Liver (tissue), 3 donors: ENCODE measurements around the gene FRMD4A.

Source experiments
- ATF3 ChIP-seq: IDR thresholded peaks from 2 replicates; pipeline ENCODE4 v1.6.1; 2016; ENCODE audit warnings: antibody characterized with exemption
- HNF4A ChIP-seq, 2 donors: conservative IDR thresholded peaks; 2 replicates each; pipeline ENCODE4 v1.6.1; 2016; ENCODE audit warnings: antibody characterized with exemption in 2 of 2, mild to moderate bottlenecking in 2 of 2
- JUND ChIP-seq, 2 donors: IDR thresholded peaks; 2 replicates each; pipeline ENCODE4 v1.6.1; 2016; ENCODE audit warnings: antibody characterized with exemption in 2 of 2
- MAX ChIP-seq: IDR thresholded peaks from 2 replicates; pipeline ENCODE4 v1.6.1; 2016; ENCODE audit warnings: antibody characterized with exemption
- RAD21 ChIP-seq, 2 donors: IDR thresholded peaks; 2 replicates each; pipeline ENCODE4 v1.6.1; 2016; ENCODE audit warnings: antibody characterized with exemption in 2 of 2, mild to moderate bottlenecking in 2 of 2
- RXRA ChIP-seq, 2 donors: IDR thresholded peaks; 2 replicates each; pipeline ENCODE4 v1.6.1; 2017 to 2018; ENCODE audit warnings: antibody characterized with exemption in 2 of 2, mild to moderate bottlenecking in 1 of 2
- SP1 ChIP-seq: IDR thresholded peaks from 2 replicates; pipeline ENCODE4 v1.6.1; 2018; ENCODE audit warnings: antibody characterized with exemption, mild to moderate bottlenecking
- TAF1 ChIP-seq: conservative IDR thresholded peaks from 2 replicates; pipeline ENCODE4 v1.6.1; 2016; ENCODE audit warnings: antibody characterized with exemption, mild to moderate bottlenecking
- TF ChIP-seq, protein P1 (sequence below): IDR thresholded peaks from 2 replicates; pipeline ENCODE4 v1.6.1; 2016; ENCODE audit warnings: antibody characterized with exemption
- TF ChIP-seq, protein P2 (sequence below): fragments of 150-350 bp; IDR thresholded peaks from 2 replicates; pipeline ENCODE4 v1.5.1; 2017; ENCODE audit warnings: improper control_type of control experiment, low read depth, low read length; ENCODE audit not compliant: missing input control
- donor health status: healthy.
- donor health status: healthy.

DNA sequence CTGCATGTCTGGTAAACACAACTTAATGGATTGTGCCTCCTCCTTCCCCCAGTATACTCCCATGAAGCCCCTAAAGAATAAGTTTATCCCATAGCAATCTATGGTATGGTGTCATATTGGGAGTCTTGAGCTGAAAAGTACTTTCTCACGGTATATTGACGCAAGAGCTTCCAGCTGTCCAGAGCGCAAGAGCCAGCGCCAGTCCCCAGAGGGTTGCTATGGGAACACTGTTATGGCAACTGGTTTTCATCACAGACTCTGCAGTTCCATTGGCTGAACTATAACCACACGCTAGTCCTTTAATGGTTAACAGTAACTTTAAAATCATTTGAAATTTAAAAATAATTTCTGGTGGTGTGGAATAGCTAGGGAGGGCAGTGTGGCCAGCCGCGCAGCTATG is 697.0 kb downstream of the FRMD4A start:
- TF ChIP-seq RXRA (IDR thresholded peaks at IDR 0.05) (no peak), ATF3 (no peak), JUND (IDR thresholded peaks at IDR 0.05) (no peak), TAF1 (no peak), RAD21 (IDR thresholded peaks at IDR 0.05) (no peak), HNF4A (conservative IDR thresholded peaks at IDR 0.05) (no peak), MAX (no peak), SP1 (no peak)
- TF ChIP-seq, protein P1, sequence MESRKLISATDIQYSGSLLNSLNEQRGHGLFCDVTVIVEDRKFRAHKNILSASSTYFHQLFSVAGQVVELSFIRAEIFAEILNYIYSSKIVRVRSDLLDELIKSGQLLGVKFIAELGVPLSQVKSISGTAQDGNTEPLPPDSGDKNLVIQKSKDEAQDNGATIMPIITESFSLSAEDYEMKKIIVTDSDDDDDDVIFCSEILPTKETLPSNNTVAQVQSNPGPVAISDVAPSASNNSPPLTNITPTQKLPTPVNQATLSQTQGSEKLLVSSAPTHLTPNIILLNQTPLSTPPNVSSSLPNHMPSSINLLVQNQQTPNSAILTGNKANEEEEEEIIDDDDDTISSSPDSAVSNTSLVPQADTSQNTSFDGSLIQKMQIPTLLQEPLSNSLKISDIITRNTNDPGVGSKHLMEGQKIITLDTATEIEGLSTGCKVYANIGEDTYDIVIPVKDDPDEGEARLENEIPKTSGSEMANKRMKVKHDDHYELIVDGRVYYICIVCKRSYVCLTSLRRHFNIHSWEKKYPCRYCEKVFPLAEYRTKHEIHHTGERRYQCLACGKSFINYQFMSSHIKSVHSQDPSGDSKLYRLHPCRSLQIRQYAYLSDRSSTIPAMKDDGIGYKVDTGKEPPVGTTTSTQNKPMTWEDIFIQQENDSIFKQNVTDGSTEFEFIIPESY: no peak
- TF ChIP-seq, protein P2, sequence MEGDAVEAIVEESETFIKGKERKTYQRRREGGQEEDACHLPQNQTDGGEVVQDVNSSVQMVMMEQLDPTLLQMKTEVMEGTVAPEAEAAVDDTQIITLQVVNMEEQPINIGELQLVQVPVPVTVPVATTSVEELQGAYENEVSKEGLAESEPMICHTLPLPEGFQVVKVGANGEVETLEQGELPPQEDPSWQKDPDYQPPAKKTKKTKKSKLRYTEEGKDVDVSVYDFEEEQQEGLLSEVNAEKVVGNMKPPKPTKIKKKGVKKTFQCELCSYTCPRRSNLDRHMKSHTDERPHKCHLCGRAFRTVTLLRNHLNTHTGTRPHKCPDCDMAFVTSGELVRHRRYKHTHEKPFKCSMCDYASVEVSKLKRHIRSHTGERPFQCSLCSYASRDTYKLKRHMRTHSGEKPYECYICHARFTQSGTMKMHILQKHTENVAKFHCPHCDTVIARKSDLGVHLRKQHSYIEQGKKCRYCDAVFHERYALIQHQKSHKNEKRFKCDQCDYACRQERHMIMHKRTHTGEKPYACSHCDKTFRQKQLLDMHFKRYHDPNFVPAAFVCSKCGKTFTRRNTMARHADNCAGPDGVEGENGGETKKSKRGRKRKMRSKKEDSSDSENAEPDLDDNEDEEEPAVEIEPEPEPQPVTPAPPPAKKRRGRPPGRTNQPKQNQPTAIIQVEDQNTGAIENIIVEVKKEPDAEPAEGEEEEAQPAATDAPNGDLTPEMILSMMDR: no peak
